22Rv1 (cell line): Measurements from ENCODE around the gene PARVB.

Experiments used
- H3K27ac ChIP-seq: fragments of 450-650 bp; 2 replicates; pipeline ENCODE4 v1.5.1; 2017
- CTCF ChIP-seq: fragments of 450-650 bp; IDR thresholded peaks from 2 replicates; pipeline ENCODE4 v1.5.1; 2017; ENCODE audit warnings: mild to moderate bottlenecking
- ZFX ChIP-seq: fragments of 450-650 bp; IDR thresholded peaks from 2 replicates; pipeline ENCODE4 v1.6.1; 2017; ENCODE audit warnings: antibody characterized with exemption, borderline replicate concordance

Gene PARVB

DNA sequence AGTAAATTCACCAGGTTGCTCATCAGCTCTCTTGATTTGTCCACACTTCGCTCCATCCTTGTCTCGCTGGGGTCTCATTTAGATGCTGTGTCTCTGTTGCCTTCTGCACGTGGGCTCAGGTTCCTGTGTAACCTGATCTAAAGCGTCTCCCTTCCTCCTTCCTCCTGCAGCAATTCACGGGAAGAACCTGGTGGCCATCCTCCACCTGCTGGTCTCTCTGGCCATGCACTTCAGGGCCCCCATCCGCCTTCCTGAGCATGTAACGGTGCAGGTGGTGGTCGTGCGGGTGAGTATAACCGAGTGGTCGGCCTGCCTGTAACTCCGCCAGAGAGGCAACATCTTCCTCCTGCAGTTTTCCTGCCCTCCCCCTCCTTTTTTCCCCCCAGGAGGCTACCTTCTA, 108.6 kb downstream of the PARVB start:
- no peak overlapping the region for H3K27ac ChIP-seq
- TF ChIP-seq ZFX (no peak), CTCF (no peak)

DNA sequence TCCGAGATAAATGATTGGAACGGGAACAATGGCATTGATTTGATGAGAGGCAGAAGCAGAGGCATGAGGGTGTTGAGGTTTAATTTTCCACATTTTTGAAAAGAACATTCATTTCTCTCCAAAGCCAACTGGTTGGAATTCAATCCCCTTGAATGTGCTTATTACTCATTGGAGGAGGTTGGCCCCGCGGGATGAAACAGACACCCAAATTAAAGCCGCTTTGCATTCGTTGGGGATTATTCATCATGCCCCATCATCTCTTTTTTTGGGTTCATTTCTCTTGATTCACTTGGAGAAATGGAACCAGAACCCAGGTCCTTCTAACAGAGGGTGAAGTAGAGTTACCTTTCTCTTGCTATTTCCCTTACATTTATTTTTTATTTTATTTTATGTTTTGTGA, 109.1 kb downstream of the PARVB start:
- no peak for TF ChIP-seq CTCF
- no peak for TF ChIP-seq ZFX
- no peak overlapping the region for H3K27ac ChIP-seq

- no peak overlapping the region for H3K27ac ChIP-seq
Measured at GRCh38 chr22:44133901-44134571, 109.9 kb downstream of the PARVB start.

GRCh38 chr22:44136112-44136511, 112.0 kb downstream of the PARVB start:
- H3K27ac ChIP-seq: no peak overlapping the region
- no peak for TF ChIP-seq CTCF
- TF ChIP-seq ZFX: no peak

More at GRCh38 chr22:44133901-44134571, 109.9 kb downstream of the PARVB start:
- no peak for TF ChIP-seq CTCF
- no peak for TF ChIP-seq ZFX

DNA sequence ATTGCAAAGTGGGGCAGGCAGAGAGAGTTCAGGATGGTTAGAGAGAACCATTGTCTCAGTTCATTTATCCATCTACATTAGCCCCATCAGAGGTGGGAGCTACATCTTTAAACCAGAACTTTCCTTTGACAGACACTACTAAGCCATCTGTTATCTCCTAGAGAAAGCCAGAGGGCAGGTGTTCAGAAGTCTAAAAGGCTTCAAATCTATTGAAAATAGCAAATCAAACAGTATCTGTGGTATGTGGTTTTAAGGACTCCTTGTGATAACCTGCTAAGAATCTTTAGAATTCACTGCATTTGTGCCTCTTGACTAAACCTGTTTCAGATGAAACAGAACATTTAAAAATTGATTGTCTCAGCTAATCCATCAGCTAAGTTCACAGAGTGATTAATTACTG, 112.7 kb downstream of the PARVB start:
- TF ChIP-seq CTCF (no peak), ZFX (no peak)
- H3K27ac ChIP-seq: no peak overlapping the region

DNA sequence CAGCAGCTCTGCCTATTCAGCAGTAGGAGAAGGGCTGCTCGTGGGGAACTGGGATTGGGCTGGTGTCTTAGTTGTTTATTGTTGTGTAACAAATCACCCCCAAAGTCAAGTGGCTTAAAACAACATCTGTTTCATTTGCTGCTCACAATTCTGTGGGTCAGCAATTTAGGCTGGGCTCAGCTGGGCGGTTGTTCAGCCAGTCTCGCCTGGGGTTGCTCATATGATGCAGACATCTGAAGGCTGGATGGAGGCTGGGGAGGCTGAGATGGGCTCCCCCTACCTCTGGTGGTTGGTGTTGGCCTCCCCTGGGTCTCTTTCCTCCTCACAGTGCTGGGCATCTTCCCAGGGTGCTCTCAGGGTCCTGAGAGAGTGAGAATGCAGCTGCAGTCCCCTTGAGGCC, 113.3 kb downstream of the PARVB start:
- no peak for TF ChIP-seq CTCF
- TF ChIP-seq ZFX: no peak

DNA sequence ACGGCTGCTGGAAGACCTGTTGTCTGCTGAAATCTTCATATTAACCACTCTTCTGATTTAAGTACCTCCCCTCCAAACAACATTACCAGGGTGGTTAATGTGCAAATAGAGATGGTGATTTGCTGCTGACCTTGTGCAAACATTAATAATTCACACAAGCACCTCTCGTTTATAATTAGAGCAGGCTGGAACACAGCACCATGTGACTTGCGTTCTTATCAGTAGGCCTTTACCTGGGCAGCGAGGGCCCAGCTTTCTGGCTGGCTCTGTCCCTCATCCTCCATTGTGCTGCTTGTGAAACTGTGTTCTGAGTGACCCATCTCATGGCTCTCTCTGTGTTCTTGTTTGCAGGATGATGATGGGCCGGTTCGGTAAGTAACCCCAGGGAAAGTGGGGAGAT, 115.7 kb downstream of the PARVB start:
- H3K27ac ChIP-seq: no peak overlapping the region
- no peak for TF ChIP-seq CTCF
- TF ChIP-seq ZFX: no peak

More for the DNA sequence above, 113.3 kb downstream of the PARVB start:
- H3K27ac ChIP-seq: no peak overlapping the region
